ENCODE data around the gene CXXC5. TPM values are rescaled to one million over a fixed set of nuclear protein-coding genes. Genes with fewer than 3 reads are reported as not detected.

CXXC5 gene
- total and polyA plus RNA-seq, 9 of the 15 experiments (the other 6 are each of a cell fraction or from before 2014, with no cell fraction given), result 1.9 to 123 (median 45.8) TPM

DNA sequence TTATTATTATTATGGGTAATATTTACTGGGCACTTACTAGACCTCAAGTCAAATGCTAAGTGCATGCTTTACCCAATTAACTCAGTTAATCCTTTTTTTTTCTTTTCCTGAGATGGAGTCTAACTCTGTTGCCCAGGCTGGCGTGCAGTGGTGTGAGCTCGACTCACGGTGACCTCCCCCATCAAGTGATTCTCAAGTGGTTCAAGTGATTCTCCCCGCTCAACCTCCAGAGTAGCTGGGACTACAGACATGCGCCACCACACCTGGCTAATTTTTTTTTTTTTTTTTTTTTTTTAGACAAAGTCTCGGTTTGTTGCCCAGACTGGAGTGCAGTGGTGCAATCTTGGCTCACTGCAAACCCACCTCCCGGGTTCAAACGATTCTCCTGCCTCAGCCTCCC is 69.1 kb downstream of the CXXC5 start (continued):
- TF ChIP-seq, protein P1, sequence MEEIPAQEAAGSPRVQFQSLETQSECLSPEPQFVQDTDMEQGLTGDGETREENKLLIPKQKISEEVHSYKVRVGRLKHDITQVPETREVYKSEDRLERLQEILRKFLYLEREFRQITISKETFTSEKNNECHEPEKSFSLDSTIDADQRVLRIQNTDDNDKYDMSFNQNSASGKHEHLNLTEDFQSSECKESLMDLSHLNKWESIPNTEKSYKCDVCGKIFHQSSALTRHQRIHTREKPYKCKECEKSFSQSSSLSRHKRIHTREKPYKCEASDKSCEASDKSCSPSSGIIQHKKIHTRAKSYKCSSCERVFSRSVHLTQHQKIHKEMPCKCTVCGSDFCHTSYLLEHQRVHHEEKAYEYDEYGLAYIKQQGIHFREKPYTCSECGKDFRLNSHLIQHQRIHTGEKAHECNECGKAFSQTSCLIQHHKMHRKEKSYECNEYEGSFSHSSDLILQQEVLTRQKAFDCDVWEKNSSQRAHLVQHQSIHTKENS (CRISPR knock-in tag; IDR thresholded peaks at IDR 0.05), result no peak
- TF ChIP-seq XRCC3 (IDR thresholded peaks at IDR 0.05), result no peak
- TF ChIP-seq, protein P2, sequence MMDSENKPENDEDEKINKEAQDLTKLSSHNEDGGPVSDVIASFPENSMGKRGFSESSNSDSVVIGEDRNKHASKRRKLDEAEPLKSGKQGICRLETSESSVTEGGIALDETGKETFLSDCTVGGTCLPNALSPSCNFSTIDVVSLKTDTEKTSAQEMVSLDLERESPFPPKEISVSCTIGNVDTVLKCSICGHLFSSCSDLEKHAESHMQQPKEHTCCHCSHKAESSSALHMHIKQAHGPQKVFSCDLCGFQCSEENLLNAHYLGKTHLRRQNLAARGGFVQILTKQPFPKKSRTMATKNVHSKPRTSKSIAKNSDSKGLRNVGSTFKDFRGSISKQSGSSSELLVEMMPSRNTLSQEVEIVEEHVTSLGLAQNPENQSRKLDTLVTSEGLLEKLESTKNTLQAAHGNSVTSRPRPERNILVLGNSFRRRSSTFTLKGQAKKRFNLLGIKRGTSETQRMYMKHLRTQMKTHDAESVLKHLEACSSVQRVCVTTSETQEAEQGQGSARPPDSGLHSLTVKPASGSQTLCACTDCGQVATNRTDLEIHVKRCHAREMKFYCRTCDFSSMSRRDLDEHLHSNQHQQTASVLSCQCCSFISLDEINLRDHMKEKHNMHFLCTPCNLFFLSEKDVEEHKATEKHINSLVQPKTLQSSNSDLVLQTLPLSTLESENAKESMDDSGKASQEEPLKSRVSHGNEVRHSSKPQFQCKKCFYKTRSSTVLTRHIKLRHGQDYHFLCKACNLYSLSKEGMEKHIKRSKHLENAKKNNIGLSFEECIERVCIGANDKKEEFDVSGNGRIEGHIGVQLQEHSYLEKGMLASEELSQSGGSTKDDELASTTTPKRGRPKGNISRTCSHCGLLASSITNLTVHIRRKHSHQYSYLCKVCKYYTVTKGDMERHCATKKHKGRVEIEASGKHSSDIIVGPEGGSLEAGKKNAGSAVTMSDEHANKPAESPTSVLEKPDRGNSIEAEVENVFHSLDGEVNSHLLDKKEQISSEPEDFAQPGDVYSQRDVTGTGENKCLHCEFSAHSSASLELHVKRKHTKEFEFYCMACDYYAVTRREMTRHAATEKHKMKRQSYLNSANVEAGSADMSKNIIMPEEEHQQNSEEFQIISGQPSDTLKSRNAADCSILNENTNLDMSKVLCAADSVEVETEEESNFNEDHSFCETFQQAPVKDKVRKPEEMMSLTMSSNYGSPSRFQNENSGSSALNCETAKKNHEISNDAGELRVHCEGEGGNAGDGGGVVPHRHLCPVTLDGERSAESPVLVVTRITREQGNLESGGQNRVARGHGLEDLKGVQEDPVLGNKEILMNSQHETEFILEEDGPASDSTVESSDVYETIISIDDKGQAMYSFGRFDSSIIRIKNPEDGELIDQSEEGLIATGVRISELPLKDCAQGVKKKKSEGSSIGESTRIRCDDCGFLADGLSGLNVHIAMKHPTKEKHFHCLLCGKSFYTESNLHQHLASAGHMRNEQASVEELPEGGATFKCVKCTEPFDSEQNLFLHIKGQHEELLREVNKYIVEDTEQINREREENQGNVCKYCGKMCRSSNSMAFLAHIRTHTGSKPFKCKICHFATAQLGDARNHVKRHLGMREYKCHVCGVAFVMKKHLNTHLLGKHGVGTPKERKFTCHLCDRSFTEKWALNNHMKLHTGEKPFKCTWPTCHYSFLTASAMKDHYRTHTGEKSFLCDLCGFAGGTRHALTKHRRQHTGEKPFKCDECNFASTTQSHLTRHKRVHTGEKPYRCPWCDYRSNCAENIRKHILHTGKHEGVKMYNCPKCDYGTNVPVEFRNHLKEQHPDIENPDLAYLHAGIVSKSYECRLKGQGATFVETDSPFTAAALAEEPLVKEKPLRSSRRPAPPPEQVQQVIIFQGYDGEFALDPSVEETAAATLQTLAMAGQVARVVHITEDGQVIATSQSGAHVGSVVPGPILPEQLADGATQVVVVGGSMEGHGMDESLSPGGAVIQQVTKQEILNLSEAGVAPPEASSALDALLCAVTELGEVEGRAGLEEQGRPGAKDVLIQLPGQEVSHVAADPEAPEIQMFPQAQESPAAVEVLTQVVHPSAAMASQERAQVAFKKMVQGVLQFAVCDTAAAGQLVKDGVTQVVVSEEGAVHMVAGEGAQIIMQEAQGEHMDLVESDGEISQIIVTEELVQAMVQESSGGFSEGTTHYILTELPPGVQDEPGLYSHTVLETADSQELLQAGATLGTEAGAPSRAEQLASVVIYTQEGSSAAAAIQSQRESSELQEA (IDR thresholded peaks at IDR 0.05; ENCODE audit: low read depth), result no peak
- TF ChIP-seq ZNF57 (CRISPR knock-in tag; IDR thresholded peaks at IDR 0.05), result no peak

Data from K562 (cell line).